Caco-2 (cell line): Measurements from ENCODE around the gene RANGRF. TPM values are rescaled to one million over a fixed set of nuclear protein-coding genes. Genes with fewer than 3 reads are reported as not detected.

Experiments used
- BruUV-seq: library from RNA; stranded (reverse); fragments of 400-500 nt; replicated peaks from 2 replicates; lab custom pipeline; 2021; lab: Mats Ljungman, UMichigan
- CTCF ChIA-PET: fragments of 300-600 bp; sonication (Branson Sonifier 250); formaldehyde crosslinking; loops from one replicate; lab custom pipeline; 2022; ENCODE audit warnings: antibody characterized with exemption; lab: Charles Lee
- POLR2A ChIA-PET: fragments of 300-600 bp; sonication (Branson Sonifier 250); formaldehyde crosslinking; loops from one replicate; lab custom pipeline; 2022; ENCODE audit warnings: antibody characterized with exemption; lab: Charles Lee
- DNase-seq, 2 experiments: peaks; one replicate each; pipeline versions ENCODE4 v3.0.0 to v3.0.0-alpha.2; 2020 to 2022
- H3K27me3 ChIP-seq: replicated peaks from 2 replicates; pipeline ENCODE4 v1.6.0; 2011; ENCODE audit warnings: low read length; ENCODE audit not compliant: control insufficient read depth, insufficient read depth
- H3K36me3 ChIP-seq: 2 replicates; pipeline ENCODE4 v1.5.1; 2011; ENCODE audit warnings: low read length; ENCODE audit not compliant: control insufficient read depth, insufficient read depth
- H3K4me1 ChIP-seq: fragments of 250-450 bp; sonication (Bioruptor Pico); 2 replicates; pipeline ENCODE4 v1.5.1; 2020; ENCODE audit warnings: mild to moderate bottlenecking
- H3K4me3 ChIP-seq: 2 replicates; pipeline ENCODE4 v1.5.1; 2011; ENCODE audit warnings: low read depth, mild to moderate bottlenecking, control low read depth, low read length
- H3K9me3 ChIP-seq: fragments of 250-450 bp; sonication (Bioruptor Pico); 2 replicates; pipeline ENCODE4 v1.5.1; 2020; ENCODE audit warnings: mild to moderate bottlenecking, moderate library complexity
- H3K27ac Mint-ChIP-seq: one replicate; pipeline ENCODE4 v1.8.0; 2022; ENCODE audit warnings: mixed read lengths; ENCODE audit not compliant: unreplicated experiment
- H3K27me3 Mint-ChIP-seq: one replicate; pipeline ENCODE4 v1.8.0; 2022; ENCODE audit warnings: mixed read lengths; ENCODE audit not compliant: insufficient read depth, unreplicated experiment
- H3K36me3 Mint-ChIP-seq: one replicate; pipeline ENCODE4 v1.8.0; 2022; ENCODE audit warnings: mild to moderate bottlenecking, mixed read lengths; ENCODE audit not compliant: insufficient read depth, unreplicated experiment
- H3K4me1 Mint-ChIP-seq: one replicate; pipeline ENCODE4 v1.8.0; 2022; ENCODE audit warnings: low read depth, mixed read lengths; ENCODE audit not compliant: unreplicated experiment
- H3K4me3 Mint-ChIP-seq: one replicate; pipeline ENCODE4 v1.8.0; 2022; ENCODE audit warnings: mild to moderate bottlenecking, moderate library complexity, mixed read lengths; ENCODE audit not compliant: unreplicated experiment
- H3K9me3 Mint-ChIP-seq: one replicate; pipeline ENCODE4 v1.8.0; 2022; ENCODE audit warnings: mixed read lengths; ENCODE audit not compliant: unreplicated experiment
- intact Hi-C: fragments of 100-400 bp; cut with micrococcal nuclease; formaldehyde crosslinking; loops from one replicate; pipeline ENCODE4 v1.10.0; 2022; ENCODE audit not compliant: unreplicated experiment
- total RNA-seq: library from RNA; stranded (reverse); gene quantifications from 2 replicates; pipeline ENCODE4 v1.2.3, GENCODE V29; 2022
- TF ChIP-seq, protein P1 (sequence below), 2 experiments: fragments of 200-600 bp in 1 of 2; IDR thresholded peaks; 1 replicate in 1 of 2; 2 replicates in 1 of 2; pipeline versions ENCODE4 v1.5.1 to v1.8.0; 2011 to 2022; ENCODE audit warnings: antibody characterized with exemption in 1 of 2, control low read depth in 1 of 2, inconsistent platforms in 1 of 2, low read depth in 1 of 2, low read length in 1 of 2, mild to moderate bottlenecking in 1 of 2, moderate library complexity in 1 of 2; ENCODE audit not compliant: insufficient read depth in 1 of 2, severe bottlenecking in 1 of 2, unreplicated experiment in 1 of 2

The RANGRF gene
- total RNA-seq, 1 experiment from 2014 or later = 13.2 TPM

DNA sequence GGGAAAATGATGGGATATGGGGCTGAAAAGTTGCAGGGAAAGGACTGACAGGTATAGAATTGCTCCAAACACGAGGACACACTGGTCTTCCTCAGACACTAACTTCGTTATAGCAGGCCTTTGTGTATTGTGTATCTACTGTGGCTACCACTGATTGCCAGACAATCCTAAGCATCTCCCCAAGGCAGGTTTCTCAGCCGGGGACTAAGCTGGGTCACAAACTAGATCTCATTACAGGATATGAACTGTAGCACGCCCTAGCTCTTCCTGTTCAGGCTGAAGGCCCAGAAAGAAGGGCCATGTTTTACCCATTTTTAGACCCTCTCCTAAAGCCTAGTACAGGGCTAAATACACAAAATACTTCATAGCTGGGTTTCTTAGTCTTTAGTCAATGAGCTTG, 5.1 kb upstream of the RANGRF start:
- Histone ChIP-seq H3K4me3 (no peak overlapping the region), H3K36me3 (no peaks in the 10 kb centered on the region), H3K9me3 (no peaks in the 10 kb centered on the region), H3K4me1 (0 out of 2 replicates have a peak, but pooled peaks cover 4% of the 10 kb centered on the region), H3K27me3 (no peaks in the 10 kb centered on the region)
- Mint-ChIP-seq H3K4me1 (no peaks in the 10 kb centered on the region), H3K36me3 (peaks cover 6% of the 10 kb centered on the region), H3K9me3 (no peaks in the 10 kb centered on the region), H3K27me3 (no peaks in the 10 kb centered on the region), H3K4me3 (no peak overlapping the region), H3K27ac (no peak overlapping the region)
- TF ChIP-seq, protein P1, sequence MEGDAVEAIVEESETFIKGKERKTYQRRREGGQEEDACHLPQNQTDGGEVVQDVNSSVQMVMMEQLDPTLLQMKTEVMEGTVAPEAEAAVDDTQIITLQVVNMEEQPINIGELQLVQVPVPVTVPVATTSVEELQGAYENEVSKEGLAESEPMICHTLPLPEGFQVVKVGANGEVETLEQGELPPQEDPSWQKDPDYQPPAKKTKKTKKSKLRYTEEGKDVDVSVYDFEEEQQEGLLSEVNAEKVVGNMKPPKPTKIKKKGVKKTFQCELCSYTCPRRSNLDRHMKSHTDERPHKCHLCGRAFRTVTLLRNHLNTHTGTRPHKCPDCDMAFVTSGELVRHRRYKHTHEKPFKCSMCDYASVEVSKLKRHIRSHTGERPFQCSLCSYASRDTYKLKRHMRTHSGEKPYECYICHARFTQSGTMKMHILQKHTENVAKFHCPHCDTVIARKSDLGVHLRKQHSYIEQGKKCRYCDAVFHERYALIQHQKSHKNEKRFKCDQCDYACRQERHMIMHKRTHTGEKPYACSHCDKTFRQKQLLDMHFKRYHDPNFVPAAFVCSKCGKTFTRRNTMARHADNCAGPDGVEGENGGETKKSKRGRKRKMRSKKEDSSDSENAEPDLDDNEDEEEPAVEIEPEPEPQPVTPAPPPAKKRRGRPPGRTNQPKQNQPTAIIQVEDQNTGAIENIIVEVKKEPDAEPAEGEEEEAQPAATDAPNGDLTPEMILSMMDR (IDR thresholded peaks at IDR 0.05; ENCODE audit: insufficient read depth in 1 of 2, low read depth in 1 of 2, low read length in 1 of 2, severe bottlenecking in 1 of 2, unreplicated experiment in 1 of 2) = no peak
- no TSS peak for BruUV-seq
- intact Hi-C loops = no loop called here
- no peak for DNase-seq
- POLR2A ChIA-PET = interaction anchor here (0.6 kb wide), 1 partner anchor 12 kb away, joined by 3 read pairs; the partner anchor contains the start of gene SLC25A35
- CTCF ChIA-PET = interaction anchor here (0.7 kb wide), 1 partner anchor 367 kb away, joined by 3 read pairs; the partner anchor contains the start of gene RNF227

DNA sequence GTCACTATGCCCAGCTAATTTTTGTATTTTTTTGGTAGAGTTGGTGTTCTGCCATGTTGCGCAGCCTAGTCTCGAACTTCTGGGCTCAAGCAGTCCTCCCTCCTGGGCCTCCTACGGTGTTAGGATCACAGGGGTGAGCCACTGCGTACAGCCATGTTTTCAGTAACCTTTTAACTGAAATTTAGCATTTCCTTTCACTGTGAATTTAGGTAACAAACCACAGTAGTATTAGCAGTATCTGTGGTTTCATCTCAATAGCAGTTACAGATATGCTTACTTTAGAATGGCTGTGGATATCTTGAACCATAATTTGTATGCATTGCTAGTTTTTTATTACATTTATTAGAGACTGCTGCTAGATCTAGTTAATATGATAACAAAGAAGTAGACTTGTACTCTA, 4.3 kb upstream of the RANGRF start:
- POLR2A ChIA-PET = interaction anchor here (0.6 kb wide), 1 partner anchor 11 kb away, joined by 3 read pairs; the partner anchor contains the start of gene SLC25A35

DNA sequence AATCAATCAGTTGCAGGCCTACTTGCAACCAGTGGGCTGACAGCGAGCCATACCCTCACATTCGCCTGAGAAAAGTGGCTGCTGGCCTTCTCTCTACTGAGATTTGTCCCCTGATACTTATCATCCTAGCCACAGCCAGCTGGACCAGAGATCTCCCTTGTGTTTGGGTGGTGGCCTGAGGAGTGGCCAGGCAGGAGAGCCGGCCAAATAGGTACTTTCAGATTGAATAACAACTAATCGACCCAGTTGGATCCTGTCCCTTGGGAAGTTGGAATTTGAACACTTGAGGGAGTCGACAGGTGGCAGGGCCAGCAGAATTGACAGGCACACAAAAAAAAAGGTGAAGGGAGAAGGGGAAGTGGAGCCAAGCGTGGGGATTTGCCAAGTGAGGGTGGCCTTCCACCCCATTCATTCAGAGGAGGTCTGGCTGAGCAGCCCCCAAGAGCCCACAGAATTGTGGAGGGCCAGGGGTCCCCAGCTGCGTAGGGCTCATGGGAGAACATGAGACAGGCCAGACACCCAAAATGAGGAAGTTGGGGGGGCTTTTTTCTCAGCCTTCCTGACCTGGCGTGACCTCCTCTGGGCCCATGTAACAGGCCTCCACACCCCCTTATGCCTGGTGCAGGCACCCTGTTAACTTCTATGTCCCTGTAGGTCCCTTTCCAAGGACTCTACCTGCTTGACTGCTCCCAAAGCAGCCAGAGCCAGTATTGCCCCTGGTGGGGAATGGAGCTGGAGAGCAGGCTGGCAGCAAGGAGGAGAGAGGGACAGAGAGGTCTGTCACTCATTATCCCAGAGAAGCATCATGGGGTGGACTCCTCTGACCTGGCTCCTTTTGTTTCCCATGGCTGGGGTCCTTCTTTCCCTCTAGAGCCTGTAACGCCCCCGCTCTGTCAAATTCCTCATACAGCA, 2.9 kb upstream of the RANGRF start:
- Histone ChIP-seq H3K9me3 (no peaks in the 10 kb centered on the region), H3K4me1 (0 out of 2 replicates have a peak, but pooled peaks cover 4% of the 10 kb centered on the region), H3K27me3 (no peaks in the 10 kb centered on the region), H3K36me3 (no peaks in the 10 kb centered on the region), H3K4me3 (no peak overlapping the region)
- CTCF ChIA-PET = no interaction called here
- Mint-ChIP-seq H3K4me1 (no peaks in the 10 kb centered on the region), H3K36me3 (peaks cover 6% of the 10 kb centered on the region), H3K9me3 (no peaks in the 10 kb centered on the region), H3K27me3 (no peaks in the 10 kb centered on the region), H3K27ac (no peak overlapping the region), H3K4me3 (no peak overlapping the region)
- TF ChIP-seq, protein P1 (IDR thresholded peaks at IDR 0.05; ENCODE audit: insufficient read depth in 1 of 2, low read depth in 1 of 2, low read length in 1 of 2, severe bottlenecking in 1 of 2, unreplicated experiment in 1 of 2) = no peak
- no peak for DNase-seq
- BruUV-seq = no TSS peak
- POLR2A ChIA-PET = no interaction called here
- intact Hi-C loops = no loop called here

More for the DNA sequence above, 4.3 kb upstream of the RANGRF start:
- Mint-ChIP-seq H3K9me3 (no peaks in the 10 kb centered on the region), H3K27ac (no peak overlapping the region), H3K27me3 (no peaks in the 10 kb centered on the region), H3K4me3 (no peak overlapping the region), H3K36me3 (peaks cover 6% of the 10 kb centered on the region), H3K4me1 (no peaks in the 10 kb centered on the region)
- 0 out of 2 replicates have a peak, but pooled peaks cover 4% of the 10 kb centered on the region for H3K4me1 ChIP-seq
- intact Hi-C loops = no loop called here
- TF ChIP-seq, protein P1 (IDR thresholded peaks at IDR 0.05; ENCODE audit: insufficient read depth in 1 of 2, low read depth in 1 of 2, low read length in 1 of 2, severe bottlenecking in 1 of 2, unreplicated experiment in 1 of 2) = no peak
- no peaks in the 10 kb centered on the region for H3K9me3 ChIP-seq
- H3K27me3 ChIP-seq = no peaks in the 10 kb centered on the region
- DNase-seq = no peak
- no peaks in the 10 kb centered on the region for H3K36me3 ChIP-seq
- no peak overlapping the region for H3K4me3 ChIP-seq
- CTCF ChIA-PET = no interaction called here
- BruUV-seq = no TSS peak
